ENCODE data around the gene PIK3R5. TPM values are rescaled to one million over a fixed set of nuclear protein-coding genes. Genes with fewer than 3 reads are reported as not detected.

PIK3R5 gene
- total and polyA plus RNA-seq, 2 donors (not counting 1 experiment from before 2014, with no cell fraction given): 63.1 to 70.0 TPM

- no peaks in the 10 kb centered on the region for H3K27me3 ChIP-seq (replicated peaks in 1 of 4; ENCODE audit: control extremely low read depth in 1 of 4, control insufficient read depth in 3 of 4, insufficient read depth in 4 of 4, low read length in 3 of 4)
- H3K4me2 ChIP-seq (replicated peaks; ENCODE audit: low read depth, low read length, poor library complexity, severe bottlenecking): no peak overlapping the region
- TF ChIP-seq EZH2 (IDR thresholded peaks at IDR 0.05; ENCODE audit: borderline replicate concordance, insufficient read depth, low read depth, low read length, poor library complexity, severe bottlenecking): no peak
- no peak for TF ChIP-seq CTCF (IDR thresholded peaks at IDR 0.05)
- H3K9me3 ChIP-seq (ENCODE audit: control extremely low read depth in 1 of 3, control insufficient read depth in 2 of 3, insufficient read depth in 1 of 3, low read length in 2 of 3): peaks cover 12 to 27% (median 19%) of the 10 kb centered on the region in 3 donors
- no peak for DNase-seq
- Mint-ChIP-seq H3K4me3 (no peak overlapping the region), H3K9me3 (ENCODE audit: insufficient read depth) (peaks cover 20% of the 10 kb centered on the region), H3K27ac (no peak overlapping the region), H3K27me3 (no peaks in the 10 kb centered on the region), H3K4me1 (peaks cover 17% of the 10 kb centered on the region)
- ATAC-seq (ENCODE audit: low read depth): no peak
- WGBS (ENCODE audit: insufficient coverage): no CpG with 5 or more reads among the region's 2 CpGs
- no peak overlapping the region for H3K4me3 ChIP-seq (ENCODE audit: control extremely low read depth in 1 of 5, extremely low read depth in 1 of 5, insufficient read depth in 1 of 5, low read depth in 2 of 5, low read length in 4 of 5)
- H2AFZ ChIP-seq (ENCODE audit: insufficient read depth, low read depth, low read length, poor library complexity, severe bottlenecking): no peak overlapping the region
- H3K27ac ChIP-seq (ENCODE audit: low read length in 2 of 2): no peak overlapping the region
- peaks cover 13 to 18% of the 10 kb centered on the region in 2 donors for H3K4me1 ChIP-seq (ENCODE audit: control insufficient read depth in 2 of 2, insufficient read depth in 2 of 2, low read length in 2 of 2)
- peaks cover 5% of the 10 kb centered on the region for H3K79me2 ChIP-seq (ENCODE audit: control insufficient read depth, insufficient read depth, low read length)
- no peaks in the 10 kb centered on the region for H3K36me3 ChIP-seq (replicated peaks in 1 of 2; ENCODE audit: control extremely low read depth in 1 of 2, control insufficient read depth in 1 of 2, extremely low read depth in 1 of 2, insufficient read depth in 2 of 2, low read length in 1 of 2)
- CTCF ChIA-PET: interaction anchor here (0.9 kb wide), 1 partner anchor 17 kb away, joined by 3 read pairs; no protein-coding TSS in a partner anchor
- intact Hi-C loops (cut with micrococcal nuclease): no loop called here
- no peak overlapping the region for H3K9ac ChIP-seq (ENCODE audit: low read length)
- POLR2A ChIA-PET: no interaction called here
- H4K20me1 ChIP-seq (ENCODE audit: control insufficient read depth, insufficient read depth, low read length, poor library complexity, severe bottlenecking): no peaks in the 10 kb centered on the region
Measured at GRCh38 chr17:8969901-8970300, 4.4 kb upstream of the PIK3R5 start.

- Histone ChIP-seq H4K20me1 (ENCODE audit: control insufficient read depth, insufficient read depth, low read length, poor library complexity, severe bottlenecking) (peaks cover 11% of the 10 kb centered on the region), H3K4me2 (replicated peaks; ENCODE audit: low read depth, low read length, poor library complexity, severe bottlenecking) (no peak overlapping the region), H3K4me3 (ENCODE audit: control extremely low read depth in 1 of 5, extremely low read depth in 1 of 5, insufficient read depth in 1 of 5, low read depth in 2 of 5, low read length in 4 of 5) (no peak overlapping the region), H2AFZ (ENCODE audit: insufficient read depth, low read depth, low read length, poor library complexity, severe bottlenecking) (no peak overlapping the region), H3K4me1 (ENCODE audit: control insufficient read depth in 2 of 2, insufficient read depth in 2 of 2, low read length in 2 of 2) (peaks cover 25 to 32% of the 10 kb centered on the region in 2 donors), H3K9ac (ENCODE audit: low read length) (no peak overlapping the region), H3K36me3 (replicated peaks in 1 of 2; ENCODE audit: control extremely low read depth in 1 of 2, control insufficient read depth in 1 of 2, extremely low read depth in 1 of 2, insufficient read depth in 2 of 2, low read length in 1 of 2) (no peaks in the 10 kb centered on the region), H3K27me3 (replicated peaks in 1 of 4; ENCODE audit: control extremely low read depth in 1 of 4, control insufficient read depth in 3 of 4, insufficient read depth in 4 of 4, low read length in 3 of 4) (no peaks in the 10 kb centered on the region), H3K27ac (ENCODE audit: low read length in 2 of 2) (no peak overlapping the region), H3K79me2 (ENCODE audit: control insufficient read depth, insufficient read depth, low read length) (peaks cover 19% of the 10 kb centered on the region), H3K9me3 (ENCODE audit: control extremely low read depth in 1 of 3, control insufficient read depth in 2 of 3, insufficient read depth in 1 of 3, low read length in 2 of 3) (peaks cover 12 to 27% (median 19%) of the 10 kb centered on the region in 3 donors)
- DNase-seq: no peak
- TF ChIP-seq CTCF (IDR thresholded peaks at IDR 0.05) (no peak), EZH2 (IDR thresholded peaks at IDR 0.05; ENCODE audit: borderline replicate concordance, insufficient read depth, low read depth, low read length, poor library complexity, severe bottlenecking) (no peak)
- no CpG with 5 or more reads among the region's 3 CpGs for WGBS (ENCODE audit: insufficient coverage)
- Mint-ChIP-seq H3K27ac (no peak overlapping the region), H3K9me3 (ENCODE audit: insufficient read depth) (peaks cover 20% of the 10 kb centered on the region), H3K4me3 (no peak overlapping the region), H3K27me3 (no peaks in the 10 kb centered on the region), H3K4me1 (peaks cover 28% of the 10 kb centered on the region)
- intact Hi-C loops (cut with micrococcal nuclease): no loop called here
- ChIA-PET POLR2A (no interaction called here), CTCF (no interaction called here)
- ATAC-seq (ENCODE audit: low read depth): no peak
Measured at GRCh38 chr17:8968503-8968902, 3.0 kb upstream of the PIK3R5 start.

All from B cell (primary cell).